ENCODE measurements around the gene PRF1. TPM values are rescaled to one million over a fixed set of nuclear protein-coding genes. Genes with fewer than 3 reads are reported as not detected.

The PRF1 gene
- total RNA-seq, 1 donor from 2014 or later, result 6.2 TPM

- intact Hi-C loops (cut with DNase I), result no loop called here
- DNase-seq (ENCODE audit: low spot score in 2 of 2), result no peak
- H3K4me1 ChIP-seq, result no peaks in the 10 kb centered on the region
- H3K9me3 ChIP-seq, result no peaks in the 10 kb centered on the region
- H3K36me3 ChIP-seq, result peaks cover 4 to 20% of the 10 kb centered on the region in 2 donors
- H3K4me3 ChIP-seq, result no peak overlapping the region
- no peak for TF ChIP-seq CTCF (IDR thresholded peaks at IDR 0.05)
- no peak overlapping the region for H3K27ac ChIP-seq
- no peaks in the 10 kb centered on the region for H3K27me3 ChIP-seq
Measured at GRCh38 chr10:70564901-70565351, 37.6 kb downstream of the PRF1 start.

GRCh38 chr10:70564113-70564725, 38.3 kb downstream of the PRF1 start:
- intact Hi-C loops (cut with DNase I), result no loop called here
- no peak for TF ChIP-seq CTCF (IDR thresholded peaks at IDR 0.05)
- DNase-seq (ENCODE audit: low spot score in 2 of 2), result no peak
- no peaks in the 10 kb centered on the region for H3K9me3 ChIP-seq
- H3K36me3 ChIP-seq, result peaks cover 4 to 20% of the 10 kb centered on the region in 2 donors
- no peaks in the 10 kb centered on the region for H3K4me1 ChIP-seq
- H3K4me3 ChIP-seq, result no peak overlapping the region
- H3K27me3 ChIP-seq, result no peaks in the 10 kb centered on the region
- no peak overlapping the region for H3K27ac ChIP-seq

- Histone ChIP-seq H3K27me3 (no peaks in the 10 kb centered on the region), H3K27ac (no peak overlapping the region), H3K36me3 (peaks cover 4 to 20% of the 10 kb centered on the region in 2 donors), H3K9me3 (no peaks in the 10 kb centered on the region), H3K4me3 (no peak overlapping the region), H3K4me1 (no peaks in the 10 kb centered on the region)
- DNase-seq (ENCODE audit: low spot score in 2 of 2), result no peak
- no peak for TF ChIP-seq CTCF (IDR thresholded peaks at IDR 0.05)
- intact Hi-C loops (cut with DNase I), result no loop called here
Measured at GRCh38 chr10:70563230-70563629, 39.3 kb downstream of the PRF1 start.

DNA sequence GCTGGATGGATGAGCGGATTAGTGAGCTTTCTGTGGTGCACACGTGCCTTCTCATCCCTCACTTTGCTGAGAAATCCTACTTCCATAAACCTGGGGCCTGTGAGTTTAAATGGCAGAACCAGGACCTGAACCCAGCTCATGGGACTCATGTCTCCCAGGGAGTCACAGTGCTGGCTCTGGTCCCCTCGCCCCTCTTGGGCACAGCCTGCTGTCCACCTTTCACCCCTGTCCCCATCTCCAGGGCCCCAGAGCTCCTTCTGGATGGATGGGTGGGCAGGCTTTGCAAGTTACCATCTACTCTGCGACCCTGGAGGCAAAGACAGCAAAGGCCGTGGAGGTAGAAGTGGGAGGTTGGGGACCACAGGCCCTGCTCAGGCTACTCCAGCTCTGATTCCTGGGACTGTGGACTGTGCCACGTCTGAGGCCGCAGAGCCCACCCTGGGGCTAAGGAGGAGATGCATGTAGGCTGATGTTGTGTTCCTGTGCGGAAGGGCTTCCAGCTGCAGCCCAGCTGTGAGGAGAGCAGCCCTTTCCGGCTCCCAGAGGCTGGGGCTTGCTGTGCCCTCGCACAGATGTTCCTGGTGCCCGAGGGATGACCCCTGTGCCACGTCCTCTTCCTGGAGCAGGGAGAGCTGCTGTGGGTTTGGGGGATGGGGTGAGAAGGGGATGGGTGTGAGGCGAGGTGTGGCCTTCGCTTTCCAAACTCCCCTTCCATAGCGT, 40.3 kb downstream of the PRF1 start:
- no peak overlapping the region for H3K4me3 ChIP-seq
- H3K27me3 ChIP-seq, result no peaks in the 10 kb centered on the region
- H3K9me3 ChIP-seq, result no peaks in the 10 kb centered on the region
- H3K27ac ChIP-seq, result no peak overlapping the region
- TF ChIP-seq CTCF (IDR thresholded peaks at IDR 0.05), result no peak
- no peaks in the 10 kb centered on the region for H3K4me1 ChIP-seq
- intact Hi-C loops (cut with DNase I), result no loop called here
- no peak for DNase-seq (ENCODE audit: low spot score in 2 of 2)
- H3K36me3 ChIP-seq, result peaks cover 4 to 20% of the 10 kb centered on the region in 2 donors

- Histone ChIP-seq H3K9me3 (no peaks in the 10 kb centered on the region), H3K27ac (no peak overlapping the region), H3K27me3 (no peaks in the 10 kb centered on the region), H3K4me1 (no peaks in the 10 kb centered on the region), H3K4me3 (no peak overlapping the region), H3K36me3 (peaks cover under 1 to 20% of the 10 kb centered on the region in 2 donors)
- DNase-seq (ENCODE audit: low spot score in 2 of 2), result no peak
- no peak for TF ChIP-seq CTCF (IDR thresholded peaks at IDR 0.05)
- intact Hi-C loops (cut with DNase I), result no loop called here
Measured at GRCh38 chr10:70561558-70561957, 41.0 kb downstream of the PRF1 start.
